ENCODE data around the gene ARF1. TPM values are rescaled to one million over a fixed set of nuclear protein-coding genes. Genes with fewer than 3 reads are reported as not detected.

Gene ARF1
- total RNA-seq, 2 donors from 2014 or later: 322 to 372 TPM

- Mint-ChIP-seq H3K4me1 (peaks cover 3% of the 10 kb centered on the region), H3K27ac (no peak overlapping the region), H3K36me3 (ENCODE audit: low read depth) (no peaks in the 10 kb centered on the region), H3K4me3 (peak overlapping the region; percentile 48), H3K27me3 (ENCODE audit: insufficient read depth) (peaks cover 55% of the 10 kb centered on the region), H3K9me3 (peaks cover 5% of the 10 kb centered on the region)
- H3K27ac ChIP-seq (ENCODE audit: low read depth, low read length): peak overlapping the region; percentile 99
- DNase-seq: peak; percentile 77
- peaks cover 4% of the 10 kb centered on the region for H3K4me1 ChIP-seq (ENCODE audit: control insufficient read depth, insufficient read depth, low read length)
- H3K27me3 ChIP-seq (ENCODE audit: control insufficient read depth, insufficient read depth, low read length, poor library complexity, severe bottlenecking): peaks cover 47% of the 10 kb centered on the region
- WGBS, 2 experiments (ENCODE audit: insufficient coverage in 1 of 2, insufficient read length in 1 of 2): 9 to 19% methylated on average over 12 to 80 of the region's 80 CpGs
- no peak overlapping the region for H3K4me3 ChIP-seq (ENCODE audit: low read length)
- H3K9ac ChIP-seq (ENCODE audit: extremely low read depth, low read length, poor library complexity, severe bottlenecking): no peak overlapping the region
- H3K36me3 ChIP-seq (ENCODE audit: control insufficient read depth, insufficient read depth, low read length): no peaks in the 10 kb centered on the region
- no peaks in the 10 kb centered on the region for H3K9me3 ChIP-seq (ENCODE audit: control insufficient read depth, low read length)
- peak; percentile 38 for TF ChIP-seq CTCF (conservative IDR thresholded peaks at IDR 0.05)
Observed at GRCh38 chr1:228037401-228038386, 44.8 kb upstream of the ARF1 start.

GRCh38 chr1:228038387-228039005 is 44.0 kb upstream of the ARF1 start:
- Mint-ChIP-seq H3K27ac (no peak overlapping the region), H3K4me1 (peaks cover 3% of the 10 kb centered on the region), H3K4me3 (peak overlapping the region; percentile 28), H3K9me3 (peaks cover 1% of the 10 kb centered on the region), H3K27me3 (ENCODE audit: insufficient read depth) (peaks cover 47% of the 10 kb centered on the region), H3K36me3 (ENCODE audit: low read depth) (no peaks in the 10 kb centered on the region)
- TF ChIP-seq CTCF (conservative IDR thresholded peaks at IDR 0.05): no peak
- H3K4me1 ChIP-seq (ENCODE audit: control insufficient read depth, insufficient read depth, low read length): peaks cover 4% of the 10 kb centered on the region
- peak overlapping the region; percentile 99 for H3K27ac ChIP-seq (ENCODE audit: low read depth, low read length)
- 84% methylated on average over 4 to 11 of the region's 11 CpGs for WGBS, 2 experiments (ENCODE audit: insufficient coverage in 1 of 2, insufficient read length in 1 of 2)
- no peaks in the 10 kb centered on the region for H3K9me3 ChIP-seq (ENCODE audit: control insufficient read depth, low read length)
- no peak overlapping the region for H3K4me3 ChIP-seq (ENCODE audit: low read length)
- H3K9ac ChIP-seq (ENCODE audit: extremely low read depth, low read length, poor library complexity, severe bottlenecking): no peak overlapping the region
- H3K36me3 ChIP-seq (ENCODE audit: control insufficient read depth, insufficient read depth, low read length): no peaks in the 10 kb centered on the region
- H3K27me3 ChIP-seq (ENCODE audit: control insufficient read depth, insufficient read depth, low read length, poor library complexity, severe bottlenecking): peaks cover 47% of the 10 kb centered on the region
- DNase-seq: no peak

DNA sequence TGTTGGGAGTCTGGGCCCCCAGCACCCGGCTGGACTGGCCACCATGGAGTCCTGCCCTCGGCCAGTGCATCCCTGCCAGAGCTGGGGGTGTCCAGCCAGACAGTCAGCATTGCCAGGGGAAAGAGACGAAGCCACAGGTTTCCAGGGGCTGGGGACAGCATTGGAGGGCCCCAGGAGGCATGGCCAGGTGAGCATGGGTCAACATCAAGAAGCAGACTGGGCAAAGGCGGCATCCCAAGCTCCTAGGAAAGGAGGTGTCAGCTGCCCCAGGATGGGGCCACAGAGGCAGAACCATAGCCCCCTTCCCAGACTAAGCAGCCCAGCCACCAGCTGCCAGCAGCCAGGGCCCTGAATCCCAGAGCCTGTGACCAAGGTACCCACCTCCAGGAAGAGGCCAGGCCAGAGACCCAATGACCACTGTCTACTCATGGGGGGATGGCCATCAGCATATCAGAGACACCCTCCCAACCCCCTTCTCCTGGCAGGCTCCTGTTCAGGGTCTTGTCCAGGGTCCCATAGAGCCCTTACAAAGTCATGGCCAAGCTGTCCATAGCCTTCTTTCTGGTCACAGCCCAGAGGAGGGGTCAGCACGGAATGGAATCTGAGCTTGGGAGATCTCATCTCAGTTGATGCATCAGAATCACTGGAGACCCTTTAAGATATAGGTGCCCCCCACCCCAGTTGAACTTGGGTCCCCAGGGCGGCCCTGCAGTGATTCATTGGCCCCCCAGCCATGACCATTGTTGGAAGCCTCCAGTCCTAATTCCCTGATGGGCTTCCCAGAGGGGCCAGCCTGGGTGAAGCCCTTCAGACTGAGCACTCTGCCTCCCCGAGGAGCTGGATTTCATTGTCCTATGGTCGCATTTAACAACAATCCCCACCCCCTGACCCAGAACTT is 43.3 kb upstream of the ARF1 start:
- no peaks in the 10 kb centered on the region for H3K9me3 Mint-ChIP-seq
- H3K36me3 ChIP-seq (ENCODE audit: control insufficient read depth, insufficient read depth, low read length): no peaks in the 10 kb centered on the region
- no peak overlapping the region for H3K9ac ChIP-seq (ENCODE audit: extremely low read depth, low read length, poor library complexity, severe bottlenecking)
- peak overlapping the region; percentile 99 for H3K27ac ChIP-seq (ENCODE audit: low read depth, low read length)
- 80 to 86% methylated on average over 6 to 8 of the region's 8 CpGs for WGBS, 2 experiments (ENCODE audit: insufficient coverage in 1 of 2, insufficient read length in 1 of 2)
- peaks cover 3% of the 10 kb centered on the region for H3K4me1 Mint-ChIP-seq
- peak overlapping the region; percentile 28 for H3K4me3 Mint-ChIP-seq
- peaks cover 48% of the 10 kb centered on the region for H3K27me3 ChIP-seq (ENCODE audit: control insufficient read depth, insufficient read depth, low read length, poor library complexity, severe bottlenecking)
- H3K4me1 ChIP-seq (ENCODE audit: control insufficient read depth, insufficient read depth, low read length): peaks cover 4% of the 10 kb centered on the region
- no peaks in the 10 kb centered on the region for H3K36me3 Mint-ChIP-seq (ENCODE audit: low read depth)
- no peak for TF ChIP-seq CTCF (conservative IDR thresholded peaks at IDR 0.05)
- no peaks in the 10 kb centered on the region for H3K9me3 ChIP-seq (ENCODE audit: control insufficient read depth, low read length)
- peaks cover 46% of the 10 kb centered on the region for H3K27me3 Mint-ChIP-seq (ENCODE audit: insufficient read depth)
- no peak overlapping the region for H3K27ac Mint-ChIP-seq
- H3K4me3 ChIP-seq (ENCODE audit: low read length): no peak overlapping the region
- no peak for DNase-seq

Measured in endodermal cell (in vitro differentiated cells).